CD4-positive, alpha-beta memory T cell (primary cell): ENCODE data around the gene KCTD21. TPM values are rescaled to one million over a fixed set of nuclear protein-coding genes. Genes with fewer than 3 reads are reported as not detected.

Experiments used
- CTCF ChIA-PET: fragments of 350-600 bp; sonication (Branson Sonifier 250); formaldehyde crosslinking; loops from one replicate; lab custom pipeline; 2021; ENCODE audit warnings: inconsistent platforms; ENCODE audit not compliant: partially characterized antibody; lab: Charles Lee
- POLR2A ChIA-PET: fragments of 350-600 bp; sonication (Branson Sonifier 250); formaldehyde crosslinking; loops from one replicate; lab custom pipeline; 2021; ENCODE audit not compliant: partially characterized antibody; lab: Charles Lee
- DNase-seq, 5 donors: peaks; one replicate each; pipeline versions ENCODE4 v3.0.0 to v3.0.0-alpha.2; 2020 to 2022; ENCODE audit warnings: mixed read lengths in 1 of 5
- H3K27ac ChIP-seq: one replicate; pipeline ENCODE4 v1.7.0; 2013; ENCODE audit warnings: low read depth, low read length
- H3K27me3 ChIP-seq: 2 replicates; pipeline ENCODE4 v1.7.0; 2013; ENCODE audit warnings: mild to moderate bottlenecking, low read length, moderate library complexity; ENCODE audit not compliant: insufficient read depth
- H3K36me3 ChIP-seq: 2 replicates; pipeline ENCODE4 v1.7.0; 2013; ENCODE audit warnings: mild to moderate bottlenecking, low read length, moderate library complexity; ENCODE audit not compliant: insufficient read depth
- H3K4me1 ChIP-seq: 2 replicates; pipeline ENCODE4 v1.7.0; 2013; ENCODE audit warnings: mild to moderate bottlenecking, low read length, moderate library complexity; ENCODE audit not compliant: insufficient read depth
- H3K4me3 ChIP-seq, 2 donors: one replicate each; pipeline ENCODE4 v1.7.0; 2013; ENCODE audit warnings: low read length in 2 of 2, mild to moderate bottlenecking in 1 of 2
- H3K9me3 ChIP-seq, 2 donors: one replicate each; pipeline ENCODE4 v1.7.0; 2013; ENCODE audit warnings: low read length in 2 of 2, control low read depth in 1 of 2; ENCODE audit not compliant: control insufficient read depth in 1 of 2
- H3K27ac Mint-ChIP-seq, 7 donors: one replicate each; pipeline ENCODE4 v1.8.0; 2020 to 2021; ENCODE audit warnings: mixed read lengths in 7 of 7, mild to moderate bottlenecking in 6 of 7, inconsistent platforms in 3 of 7, moderate library complexity in 3 of 7
- H3K27me3 Mint-ChIP-seq, 2 donors: one replicate each; pipeline ENCODE4 v1.8.0; 2020 to 2021; ENCODE audit warnings: mixed read lengths in 2 of 2
- H3K36me3 Mint-ChIP-seq, 2 donors: one replicate each; pipeline ENCODE4 v1.8.0; 2020 to 2021; ENCODE audit warnings: mixed read lengths in 2 of 2, inconsistent platforms in 1 of 2, mild to moderate bottlenecking in 1 of 2
- H3K4me1 Mint-ChIP-seq, 4 donors: one replicate each; pipeline ENCODE4 v1.8.0; 2020 to 2021; ENCODE audit warnings: mixed read lengths in 4 of 4, mild to moderate bottlenecking in 1 of 4
- H3K4me3 Mint-ChIP-seq, 8 donors: one replicate each; pipeline ENCODE4 v1.8.0; 2020 to 2021; ENCODE audit warnings: mixed read lengths in 8 of 8, mild to moderate bottlenecking in 7 of 8, moderate library complexity in 6 of 8, inconsistent platforms in 3 of 8
- H3K9me3 Mint-ChIP-seq, 8 donors: one replicate each; pipeline ENCODE4 v1.8.0; 2020 to 2021; ENCODE audit warnings: mixed read lengths in 8 of 8, mild to moderate bottlenecking in 5 of 8, inconsistent platforms in 3 of 8, moderate library complexity in 1 of 8
- intact Hi-C: fragments of 100-400 bp; cut with micrococcal nuclease; formaldehyde crosslinking; loops from one replicate; pipeline ENCODE4 v1.15.1; 2023
- polyA plus RNA-seq, 2 donors: library from polyadenylated mRNA; unstranded; fragments of 300-500 nt; fragmentation: Illumina TruSeq; gene quantifications; one replicate each; pipeline ENCODE4 v1.2.3, GENCODE V29; 2021
- total RNA-seq, 2 experiments: library from RNA; stranded (reverse); gene quantifications; one replicate each; pipeline ENCODE4 v1.2.3, GENCODE V29; 2021

The KCTD21 gene
- total and polyA plus RNA-seq, 4 experiments from 2014 or later, result 0.88 to 8.6 (median 5.3) TPM

GRCh38 chr11:78192223-78192719, 3.8 kb upstream of the KCTD21 start:
- Histone ChIP-seq H3K27me3 (no peaks in the 10 kb centered on the region), H3K4me3 (no peak overlapping the region), H3K36me3 (no peaks in the 10 kb centered on the region), H3K27ac (no peak overlapping the region), H3K4me1 (peaks cover 33% of the 10 kb centered on the region), H3K9me3 (no peaks in the 10 kb centered on the region)
- Mint-ChIP-seq H3K4me1 (peaks cover 33 to 71% (median 46%) of the 10 kb centered on the region in 4 donors), H3K27ac (peak overlapping the region in 3 of 7 donors; percentile 43 to 60 (median 44)), H3K9me3 (no peaks in the 10 kb centered on the region), H3K27me3 (no peaks in the 10 kb centered on the region), H3K36me3 (peaks cover 7 to 20% of the 10 kb centered on the region in 2 donors), H3K4me3 (no peak overlapping the region)
- ChIA-PET POLR2A (no interaction called here), CTCF (no interaction called here)
- DNase-seq, result no peak
- intact Hi-C loops, result no loop called here

DNA sequence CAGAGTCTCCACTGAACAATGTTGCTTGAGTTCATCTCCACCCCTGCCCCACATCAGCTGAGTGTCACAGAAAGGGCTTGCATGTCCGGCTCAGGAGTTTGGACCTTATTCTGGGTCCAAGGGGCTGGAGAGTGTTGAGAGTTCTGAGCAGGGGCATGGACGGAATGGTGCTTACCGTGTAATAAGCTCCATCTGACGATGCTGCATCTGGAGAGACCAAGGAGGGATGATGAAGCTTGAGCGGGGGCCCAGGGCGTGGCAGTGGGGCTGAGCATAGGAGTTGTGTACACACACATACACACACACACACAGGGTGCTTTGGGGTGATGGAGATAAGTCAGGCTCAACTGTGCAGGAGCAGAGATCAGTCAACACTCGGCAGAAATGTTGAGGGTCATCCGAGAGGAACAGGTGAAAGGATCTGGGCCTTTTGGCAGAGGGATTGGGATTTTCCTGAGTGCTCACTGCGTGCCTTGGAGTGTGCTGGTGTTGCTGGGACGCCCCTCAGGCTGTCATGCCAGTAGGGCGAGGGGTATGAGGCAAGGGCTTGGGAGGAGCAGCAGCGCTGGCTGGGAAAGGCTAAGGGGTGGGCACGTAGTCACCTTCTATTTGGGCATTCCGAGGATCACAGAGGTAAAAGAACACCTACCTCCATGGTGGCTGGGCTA, 2.6 kb upstream of the KCTD21 start:
- H3K36me3 ChIP-seq, result no peaks in the 10 kb centered on the region
- Mint-ChIP-seq H3K27ac (peak overlapping the region in 3 of 7 donors; percentile 66 to 97 (median 87)), H3K9me3 (no peaks in the 10 kb centered on the region), H3K4me3 (peak overlapping the region in 4 of 8 donors; percentile 14 to 68 (median 25)), H3K27me3 (no peaks in the 10 kb centered on the region), H3K36me3 (peaks cover 7 to 20% of the 10 kb centered on the region in 2 donors), H3K4me1 (peaks cover 39 to 80% (median 56%) of the 10 kb centered on the region in 4 donors)
- ChIA-PET CTCF (interaction anchor here (0.6 kb wide), 1 partner anchor 42 kb away, joined by 3 read pairs; no protein-coding TSS in a partner anchor), POLR2A (interaction anchor here (4.1 to 4.3 kb wide), 2 partner anchors 11 to 51 kb away, joined by 29 to 53 read pairs; partner anchors contain the start of gene ALG8)
- H3K27me3 ChIP-seq, result no peaks in the 10 kb centered on the region
- intact Hi-C loops, result no loop called here
- no peak overlapping the region for H3K27ac ChIP-seq
- DNase-seq, result no peak
- peaks cover 39% of the 10 kb centered on the region for H3K4me1 ChIP-seq
- H3K9me3 ChIP-seq, result no peaks in the 10 kb centered on the region
- no peak overlapping the region for H3K4me3 ChIP-seq

- H3K27me3 Mint-ChIP-seq, result no peaks in the 10 kb centered on the region
- no peak overlapping the region for H3K27ac ChIP-seq
- no peak overlapping the region for H3K4me3 ChIP-seq
- H3K9me3 ChIP-seq, result no peaks in the 10 kb centered on the region
- peaks cover 7 to 18% of the 10 kb centered on the region in 2 donors for H3K36me3 Mint-ChIP-seq
- intact Hi-C loops, result no loop called here
- DNase-seq, result no peak
- no peaks in the 10 kb centered on the region for H3K9me3 Mint-ChIP-seq
- no peaks in the 10 kb centered on the region for H3K36me3 ChIP-seq
- peaks cover 39% of the 10 kb centered on the region for H3K4me1 ChIP-seq
- ChIA-PET POLR2A (interaction anchor here (2.6 to 4.3 kb wide), 3 partner anchors 12 to 112 kb away, joined by 11 to 53 read pairs (median 29); partner anchors contain the start of genes ALG8 and NDUFC2), CTCF (interaction anchor here (0.6 kb wide), 1 partner anchor 43 kb away, joined by 3 read pairs; no protein-coding TSS in a partner anchor)
- no peaks in the 10 kb centered on the region for H3K27me3 ChIP-seq
- peaks cover 39 to 80% (median 56%) of the 10 kb centered on the region in 4 donors for H3K4me1 Mint-ChIP-seq
- H3K4me3 Mint-ChIP-seq, result peak overlapping the region in 7 of 8 donors; percentile 50 to 99 (median 99)
- peak overlapping the region in 6 of 7 donors; percentile 13 to 97 (median 80) for H3K27ac Mint-ChIP-seq
Measured at GRCh38 chr11:78190374-78190773, 1.9 kb upstream of the KCTD21 start.

DNA sequence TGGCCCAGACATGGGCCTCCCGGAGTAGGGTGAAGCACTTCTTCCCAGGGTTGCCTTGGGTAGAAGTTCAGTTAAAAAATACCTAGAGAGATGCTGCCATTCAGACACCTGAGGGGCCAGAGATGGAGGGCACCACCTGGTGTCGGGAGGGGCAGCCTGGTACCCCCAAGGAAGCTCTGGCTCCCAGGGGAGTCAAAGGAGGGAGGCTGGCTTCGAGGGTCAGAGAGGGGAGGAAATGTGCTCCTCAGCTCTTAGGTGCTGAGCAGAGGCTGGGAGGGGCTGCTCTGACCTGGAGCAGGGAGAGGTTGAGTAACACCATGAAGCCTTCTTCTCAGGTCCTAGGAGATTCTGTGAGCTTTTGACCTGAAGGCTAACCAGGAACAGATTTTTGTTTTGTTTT, 1.4 kb upstream of the KCTD21 start:
- no peak for DNase-seq
- CTCF ChIA-PET, result interaction anchor here (1.2 kb wide), 1 partner anchor 13 kb away, joined by 6 read pairs; no protein-coding TSS in a partner anchor
- H3K4me1 Mint-ChIP-seq, result peaks cover 39 to 76% (median 56%) of the 10 kb centered on the region in 4 donors
- Histone ChIP-seq H3K27ac (peak overlapping the region; percentile 85), H3K36me3 (no peaks in the 10 kb centered on the region), H3K27me3 (no peaks in the 10 kb centered on the region), H3K4me1 (peaks cover 39% of the 10 kb centered on the region), H3K4me3 (no peak overlapping the region), H3K9me3 (no peaks in the 10 kb centered on the region)
- intact Hi-C loops, result loop anchor here (2.0 to 5.0 kb wide), 3 partner anchors 113 to 369 kb away; partner anchors contain the start of genes AAMDC, GAB2, NDUFC2 and RSF1
- H3K27me3 Mint-ChIP-seq, result no peaks in the 10 kb centered on the region
- peak overlapping the region; percentile 82 to 99 (median 99) for H3K4me3 Mint-ChIP-seq
- peaks cover 6 to 18% of the 10 kb centered on the region in 2 donors for H3K36me3 Mint-ChIP-seq
- H3K9me3 Mint-ChIP-seq, result no peaks in the 10 kb centered on the region
- POLR2A ChIA-PET, result interaction anchor here (0.6 to 4.3 kb wide), 4 partner anchors 13 to 195 kb away, joined by 4 to 53 read pairs (median 20); partner anchors contain the start of genes ALG8 and NDUFC2
- H3K27ac Mint-ChIP-seq, result peak overlapping the region; percentile 68 to 97 (median 88)

GRCh38 chr11:78189174-78189724, 823 bp upstream of the KCTD21 start:
- Histone ChIP-seq H3K27me3 (no peaks in the 10 kb centered on the region), H3K9me3 (no peaks in the 10 kb centered on the region), H3K4me3 (peak overlapping the region; percentile 88 to 90), H3K27ac (peak overlapping the region; percentile 85), H3K4me1 (peaks cover 39% of the 10 kb centered on the region), H3K36me3 (no peaks in the 10 kb centered on the region)
- DNase-seq, result peak in 1 of 5 donors; percentile 6
- intact Hi-C loops, result loop anchor here (2.0 to 5.0 kb wide), 3 partner anchors 112 to 368 kb away; partner anchors contain the start of genes AAMDC, GAB2, NDUFC2 and RSF1
- H3K9me3 Mint-ChIP-seq, result no peaks in the 10 kb centered on the region
- peak overlapping the region; percentile 75 to 98 (median 94) for H3K27ac Mint-ChIP-seq
- H3K27me3 Mint-ChIP-seq, result no peaks in the 10 kb centered on the region
- peaks cover 33 to 70% (median 51%) of the 10 kb centered on the region in 4 donors for H3K4me1 Mint-ChIP-seq
- CTCF ChIA-PET, result interaction anchor here (1.2 to 1.7 kb wide), 2 partner anchors 14 to 375 kb away, joined by 5 to 6 read pairs; no protein-coding TSS in a partner anchor
- POLR2A ChIA-PET, result interaction anchor here (0.6 to 4.3 kb wide), 7 partner anchors 10 to 227 kb away, joined by 3 to 53 read pairs (median 11); partner anchors contain the start of genes ALG8, INTS4 and NDUFC2
- peaks cover under 1 to 15% of the 10 kb centered on the region in 2 donors for H3K36me3 Mint-ChIP-seq
- H3K4me3 Mint-ChIP-seq, result peak overlapping the region; percentile 82 to 99 (median 99)

- Histone ChIP-seq H3K27ac (peak overlapping the region; percentile 85), H3K4me1 (peaks cover 39% of the 10 kb centered on the region), H3K4me3 (peak overlapping the region; percentile 88 to 90), H3K9me3 (no peaks in the 10 kb centered on the region), H3K36me3 (no peaks in the 10 kb centered on the region), H3K27me3 (no peaks in the 10 kb centered on the region)
- intact Hi-C loops, result loop anchor here (1.0 to 5.0 kb wide), 6 partner anchors 15 to 367 kb away; partner anchors contain the start of genes AAMDC, ALG8, GAB2 and INTS4
- Mint-ChIP-seq H3K4me3 (peak overlapping the region; percentile 98 to 99 (median 99)), H3K9me3 (no peaks in the 10 kb centered on the region), H3K27me3 (no peaks in the 10 kb centered on the region), H3K36me3 (peaks cover 3 to 17% of the 10 kb centered on the region in 2 donors), H3K4me1 (peaks cover 31 to 54% (median 42%) of the 10 kb centered on the region in 4 donors), H3K27ac (peak overlapping the region; percentile 95 to 99 (median 98))
- CTCF ChIA-PET, result interaction anchor here (0.6 to 1.7 kb wide), 3 partner anchors 31 to 1056 kb away, joined by 3 to 5 read pairs (median 4); no protein-coding TSS in a partner anchor
- POLR2A ChIA-PET, result interaction anchor here (1.0 to 4.3 kb wide), 9 partner anchors 13 to 387 kb away, joined by 3 to 53 read pairs (median 5); partner anchors contain the start of genes ALG8, INTS4, NARS2 and NDUFC2
- DNase-seq, result peak; percentile 57 to 94 (median 63)
Measured at GRCh38 chr11:78187366-78188285, 800 bp downstream of the KCTD21 start.
